ENCODE data around the gene HDGF. TPM values are rescaled to one million over a fixed set of nuclear protein-coding genes. Genes with fewer than 3 reads are reported as not detected.
A peak's percentile ranks its signal among the peaks of the same experiment; 100 is the strongest.

Gene HDGF
- total and polyA plus RNA-seq, 9 of the 15 experiments (the other 6 are each of a cell fraction or from before 2014, with no cell fraction given): 38.8 to 601 (median 400) TPM

- TF ChIP-seq TCFL5 (CRISPR knock-in tag; conservative IDR thresholded peaks at IDR 0.05) (no peak), ZNF311 (CRISPR knock-in tag; IDR thresholded peaks at IDR 0.05) (no peak), SMARCE1 (IDR thresholded peaks at IDR 0.05) (no peak), ZBTB5 (IDR thresholded peaks at IDR 0.05) (no peak), HMGN3 (IDR thresholded peaks at IDR 0.05; ENCODE audit: borderline replicate concordance, extremely low read depth, insufficient read length, low read depth, low read length) (peak; percentile 23), ZNF3 (CRISPR knock-in tag; IDR thresholded peaks at IDR 0.05) (no peak), ETV6 (IDR thresholded peaks at IDR 0.05; ENCODE audit: borderline replicate concordance in 1 of 2, low read depth in 2 of 2, low read length in 1 of 2) (no peak), ETV6 (CRISPR knock-in tag; IDR thresholded peaks at IDR 0.05; ENCODE audit: borderline replicate concordance) (no peak), POU5F1 (IDR thresholded peaks at IDR 0.05; ENCODE audit: borderline replicate concordance, low read depth, low read length, partially characterized antibody) (no peak), RFX5 (IDR thresholded peaks at IDR 0.05; ENCODE audit: low read depth, low read length) (no peak), ZFP91 (CRISPR knock-in tag; IDR thresholded peaks at IDR 0.05) (no peak)
- TF ChIP-seq, protein P1, sequence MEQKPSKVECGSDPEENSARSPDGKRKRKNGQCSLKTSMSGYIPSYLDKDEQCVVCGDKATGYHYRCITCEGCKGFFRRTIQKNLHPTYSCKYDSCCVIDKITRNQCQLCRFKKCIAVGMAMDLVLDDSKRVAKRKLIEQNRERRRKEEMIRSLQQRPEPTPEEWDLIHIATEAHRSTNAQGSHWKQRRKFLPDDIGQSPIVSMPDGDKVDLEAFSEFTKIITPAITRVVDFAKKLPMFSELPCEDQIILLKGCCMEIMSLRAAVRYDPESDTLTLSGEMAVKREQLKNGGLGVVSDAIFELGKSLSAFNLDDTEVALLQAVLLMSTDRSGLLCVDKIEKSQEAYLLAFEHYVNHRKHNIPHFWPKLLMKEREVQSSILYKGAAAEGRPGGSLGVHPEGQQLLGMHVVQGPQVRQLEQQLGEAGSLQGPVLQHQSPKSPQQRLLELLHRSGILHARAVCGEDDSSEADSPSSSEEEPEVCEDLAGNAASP (IDR thresholded peaks at IDR 0.05): no peak
Observed at GRCh38 chr1:156733989-156734584, 17.4 kb downstream of the HDGF start (continued).

Data from K562 (cell line).